ENCODE results near the gene ZNF385C.
A peak's percentile ranks its signal among the peaks of the same experiment; 100 is the strongest.

The ZNF385C gene

GRCh38 chr17:42087042-42087701 is 11.1 kb downstream of the ZNF385C start:
- Histone ChIP-seq H3K9ac (ENCODE audit: low read depth, low read length) (no peak overlapping the region), H3K4me1 (ENCODE audit: insufficient read depth, low read length) (no peaks in the 10 kb centered on the region; the same call in 1 of the 2 replicates), H3K9me3 (ENCODE audit: control insufficient read depth, insufficient read depth, low read length) (no peaks in the 10 kb centered on the region), H3K36me3 (ENCODE audit: insufficient read depth, low read length) (no peaks in the 10 kb centered on the region)

GRCh38 chr17:42081516-42082129 is 16.6 kb downstream of the ZNF385C start:
- Histone ChIP-seq H3K36me3 (ENCODE audit: insufficient read depth, low read length) (no peaks in the 10 kb centered on the region), H3K4me1 (ENCODE audit: insufficient read depth, low read length) (peaks cover 3% of the 10 kb centered on the region; the same call in 1 of the 2 replicates), H3K9me3 (ENCODE audit: control insufficient read depth, insufficient read depth, low read length) (no peaks in the 10 kb centered on the region), H3K9ac (ENCODE audit: low read depth, low read length) (no peak overlapping the region)

DNA sequence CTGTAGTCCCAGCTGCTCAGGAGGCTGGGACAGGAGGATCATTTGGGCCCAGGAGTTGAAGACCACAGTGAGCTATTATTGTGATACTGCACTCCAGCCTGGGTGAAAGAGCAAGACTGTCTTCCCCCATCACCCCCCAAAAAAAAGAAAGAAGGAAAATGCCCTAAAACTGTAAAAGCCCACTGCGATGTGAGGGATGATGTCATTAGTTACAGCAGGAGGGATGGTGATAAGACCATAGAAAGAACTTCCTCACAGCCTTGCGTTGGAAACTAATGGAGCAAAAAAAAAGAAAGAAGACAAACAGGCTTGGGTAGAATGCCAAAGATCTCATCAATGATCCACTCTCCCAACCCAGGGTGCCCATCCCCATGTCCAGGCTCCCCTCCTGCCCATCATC is 18.7 kb downstream of the ZNF385C start:
- Histone ChIP-seq H3K9me3 (ENCODE audit: control insufficient read depth, insufficient read depth, low read length) (no peaks in the 10 kb centered on the region), H3K4me1 (ENCODE audit: insufficient read depth, low read length) (peaks cover 3% of the 10 kb centered on the region; the same call in 1 of the 2 replicates), H3K9ac (ENCODE audit: low read depth, low read length) (no peak overlapping the region), H3K36me3 (ENCODE audit: insufficient read depth, low read length) (no peaks in the 10 kb centered on the region)

DNA sequence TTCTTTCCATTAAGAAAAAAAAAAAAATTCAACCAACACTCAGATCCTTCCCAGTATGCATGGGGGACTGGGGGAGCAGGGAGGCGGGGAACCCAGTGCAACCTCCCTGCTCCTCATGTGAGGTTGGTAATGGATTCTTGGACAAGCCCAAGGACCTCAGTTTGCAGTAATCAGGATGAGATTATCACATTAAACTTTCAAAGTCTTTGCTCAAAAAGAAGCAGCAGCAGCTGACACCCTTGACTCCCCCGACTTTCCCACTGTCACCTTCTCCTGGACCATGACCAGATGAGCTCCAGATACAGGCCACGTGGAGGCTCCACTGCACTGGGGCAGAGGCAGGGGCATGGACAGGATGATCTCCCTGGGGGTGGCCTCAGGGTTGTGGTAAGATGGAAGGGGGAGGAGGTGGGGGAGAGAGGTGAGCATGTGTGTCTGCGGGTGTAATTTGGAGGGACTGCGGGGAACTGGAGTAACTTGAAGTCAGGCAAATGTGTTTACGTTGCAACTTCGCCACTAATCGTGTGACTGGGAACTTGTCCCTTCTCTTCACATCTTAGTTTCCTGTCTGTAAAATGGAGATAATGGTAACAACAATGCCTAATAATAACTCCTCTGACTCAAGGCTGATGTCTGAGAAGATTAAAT is 19.8 kb downstream of the ZNF385C start:
- H3K9ac ChIP-seq (ENCODE audit: low read depth, low read length) = no peak overlapping the region

GRCh38 chr17:42077755-42078154 is 20.5 kb downstream of the ZNF385C start:
- H3K36me3 ChIP-seq (ENCODE audit: insufficient read depth, low read length) = no peaks in the 10 kb centered on the region
- H3K9me3 ChIP-seq (ENCODE audit: control insufficient read depth, insufficient read depth, low read length) = no peaks in the 10 kb centered on the region
- H3K4me1 ChIP-seq (ENCODE audit: insufficient read depth, low read length) = peaks cover 3% of the 10 kb centered on the region; the same call in 1 of the 2 replicates
- H3K9ac ChIP-seq (ENCODE audit: low read depth, low read length) = no peak overlapping the region

More for the DNA sequence above, 19.8 kb downstream of the ZNF385C start:
- H3K9me3 ChIP-seq (ENCODE audit: control insufficient read depth, insufficient read depth, low read length) = no peaks in the 10 kb centered on the region
- H3K4me1 ChIP-seq (ENCODE audit: insufficient read depth, low read length) = peaks cover 3% of the 10 kb centered on the region; the same call in 1 of the 2 replicates
- no peaks in the 10 kb centered on the region for H3K36me3 ChIP-seq (ENCODE audit: insufficient read depth, low read length)

- no peaks in the 10 kb centered on the region for H3K36me3 ChIP-seq (ENCODE audit: insufficient read depth, low read length)
- H3K4me1 ChIP-seq (ENCODE audit: insufficient read depth, low read length) = peaks cover 1% of the 10 kb centered on the region; the same call in 1 of the 2 replicates
- no peaks in the 10 kb centered on the region for H3K9me3 ChIP-seq (ENCODE audit: control insufficient read depth, insufficient read depth, low read length)
- no peak overlapping the region for H3K9ac ChIP-seq (ENCODE audit: low read depth, low read length)
Observed at GRCh38 chr17:42076797-42077559, 21.3 kb downstream of the ZNF385C start.

- H3K4me1 ChIP-seq (ENCODE audit: insufficient read depth, low read length) = peaks cover 4% of the 10 kb centered on the region; the same call in 1 of the 2 replicates
- H3K9me3 ChIP-seq (ENCODE audit: control insufficient read depth, insufficient read depth, low read length) = no peaks in the 10 kb centered on the region
- H3K36me3 ChIP-seq (ENCODE audit: insufficient read depth, low read length) = no peaks in the 10 kb centered on the region
- H3K9ac ChIP-seq (ENCODE audit: low read depth, low read length) = no peak overlapping the region
Observed at GRCh38 chr17:42075789-42076188, 22.5 kb downstream of the ZNF385C start.

GRCh38 chr17:42072323-42073187 is 25.7 kb downstream of the ZNF385C start:
- H3K4me1 ChIP-seq (ENCODE audit: insufficient read depth, low read length) = peaks cover 9% of the 10 kb centered on the region; the same call in 1 of the 2 replicates
- peak overlapping the region; percentile 72 for H3K9ac ChIP-seq (ENCODE audit: low read depth, low read length)

GRCh38 chr17:42071810-42072209 is 26.5 kb downstream of the ZNF385C start:
- H3K9ac ChIP-seq (ENCODE audit: low read depth, low read length) = peak overlapping the region; percentile 72; the same call in 1 of the 2 replicates
- no peaks in the 10 kb centered on the region for H3K9me3 ChIP-seq (ENCODE audit: control insufficient read depth, insufficient read depth, low read length)
- no peaks in the 10 kb centered on the region for H3K36me3 ChIP-seq (ENCODE audit: insufficient read depth, low read length)
- H3K4me1 ChIP-seq (ENCODE audit: insufficient read depth, low read length) = peaks cover 9% of the 10 kb centered on the region; the same call in 1 of the 2 replicates

More at GRCh38 chr17:42072323-42073187, 25.7 kb downstream of the ZNF385C start:
- H3K9me3 ChIP-seq (ENCODE audit: control insufficient read depth, insufficient read depth, low read length) = no peaks in the 10 kb centered on the region
- no peaks in the 10 kb centered on the region for H3K36me3 ChIP-seq (ENCODE audit: insufficient read depth, low read length)

DNA sequence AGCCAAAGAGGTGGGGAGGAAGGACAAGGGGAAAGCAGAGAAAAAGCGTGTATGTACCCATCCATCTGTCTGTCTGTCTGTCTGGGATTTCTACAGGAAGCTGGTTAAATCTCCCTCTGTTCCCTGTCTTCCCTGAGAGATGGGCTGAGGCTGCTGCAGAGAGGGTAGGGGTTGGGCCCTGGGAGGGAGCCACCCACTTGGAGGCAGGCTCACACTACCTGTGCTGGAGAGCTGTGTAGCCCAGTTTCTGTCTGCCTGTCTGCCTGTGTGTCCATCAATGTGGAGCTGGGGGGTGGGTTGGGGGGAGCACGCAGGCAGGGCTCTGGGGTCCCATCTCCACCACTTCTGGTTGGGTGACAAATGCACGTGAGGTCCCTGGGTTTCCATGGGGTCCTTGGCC is 29.3 kb downstream of the ZNF385C start:
- Histone ChIP-seq H3K36me3 (ENCODE audit: insufficient read depth, low read length) (no peaks in the 10 kb centered on the region), H3K4me1 (ENCODE audit: insufficient read depth, low read length) (peaks cover 9% of the 10 kb centered on the region; the same call in 1 of the 2 replicates), H3K9me3 (ENCODE audit: control insufficient read depth, insufficient read depth, low read length) (no peaks in the 10 kb centered on the region), H3K9ac (ENCODE audit: low read depth, low read length) (no peak overlapping the region)

- Histone ChIP-seq H3K9ac (ENCODE audit: low read depth, low read length) (no peak overlapping the region), H3K4me1 (ENCODE audit: insufficient read depth, low read length) (peaks cover 12% of the 10 kb centered on the region; the same call in 1 of the 2 replicates), H3K9me3 (ENCODE audit: control insufficient read depth, insufficient read depth, low read length) (no peaks in the 10 kb centered on the region)
Observed at GRCh38 chr17:42067371-42068091, 30.7 kb downstream of the ZNF385C start.

GRCh38 chr17:42065201-42065600 is 33.1 kb downstream of the ZNF385C start:
- H3K4me1 ChIP-seq (ENCODE audit: insufficient read depth, low read length) = peaks cover 16% of the 10 kb centered on the region
- H3K9ac ChIP-seq (ENCODE audit: low read depth, low read length) = no peak overlapping the region
- H3K36me3 ChIP-seq (ENCODE audit: insufficient read depth, low read length) = no peaks in the 10 kb centered on the region

More at GRCh38 chr17:42067371-42068091, 30.7 kb downstream of the ZNF385C start:
- no peaks in the 10 kb centered on the region for H3K36me3 ChIP-seq (ENCODE audit: insufficient read depth, low read length)

DNA sequence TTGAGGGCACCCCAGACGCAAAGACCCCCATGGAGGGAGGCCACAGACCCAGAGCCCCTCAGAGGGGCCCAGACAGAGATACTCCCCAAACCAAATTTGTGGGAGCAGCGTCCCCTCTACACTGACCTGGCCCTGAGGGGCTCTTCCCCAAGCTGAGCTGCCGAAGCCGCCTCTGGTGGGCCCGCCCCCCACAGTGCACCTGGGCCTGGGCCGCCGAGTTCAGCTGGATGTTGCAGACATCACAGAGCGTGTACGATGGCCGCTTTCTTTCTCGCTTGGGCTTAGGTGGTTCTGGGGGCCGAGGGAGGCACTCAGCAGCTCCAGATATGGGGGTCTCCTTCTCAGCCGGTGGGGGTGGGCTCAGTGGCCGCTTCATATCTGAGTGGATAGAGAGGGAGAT is 35.6 kb downstream of the ZNF385C start:
- H3K9me3 ChIP-seq (ENCODE audit: control insufficient read depth, insufficient read depth, low read length) = no peaks in the 10 kb centered on the region
- H3K36me3 ChIP-seq (ENCODE audit: insufficient read depth, low read length) = no peaks in the 10 kb centered on the region
- peaks cover 11% of the 10 kb centered on the region for H3K4me1 ChIP-seq (ENCODE audit: insufficient read depth, low read length)
- no peak overlapping the region for H3K9ac ChIP-seq (ENCODE audit: low read depth, low read length)

More at GRCh38 chr17:42065201-42065600, 33.1 kb downstream of the ZNF385C start:
- H3K9me3 ChIP-seq (ENCODE audit: control insufficient read depth, insufficient read depth, low read length) = no peaks in the 10 kb centered on the region
